ENCODE data around the gene TNFRSF6B.

The TNFRSF6B gene

GRCh38 chr20:63653974-63654668, 42.3 kb upstream of the TNFRSF6B start:
- TF ChIP-seq, protein P1, sequence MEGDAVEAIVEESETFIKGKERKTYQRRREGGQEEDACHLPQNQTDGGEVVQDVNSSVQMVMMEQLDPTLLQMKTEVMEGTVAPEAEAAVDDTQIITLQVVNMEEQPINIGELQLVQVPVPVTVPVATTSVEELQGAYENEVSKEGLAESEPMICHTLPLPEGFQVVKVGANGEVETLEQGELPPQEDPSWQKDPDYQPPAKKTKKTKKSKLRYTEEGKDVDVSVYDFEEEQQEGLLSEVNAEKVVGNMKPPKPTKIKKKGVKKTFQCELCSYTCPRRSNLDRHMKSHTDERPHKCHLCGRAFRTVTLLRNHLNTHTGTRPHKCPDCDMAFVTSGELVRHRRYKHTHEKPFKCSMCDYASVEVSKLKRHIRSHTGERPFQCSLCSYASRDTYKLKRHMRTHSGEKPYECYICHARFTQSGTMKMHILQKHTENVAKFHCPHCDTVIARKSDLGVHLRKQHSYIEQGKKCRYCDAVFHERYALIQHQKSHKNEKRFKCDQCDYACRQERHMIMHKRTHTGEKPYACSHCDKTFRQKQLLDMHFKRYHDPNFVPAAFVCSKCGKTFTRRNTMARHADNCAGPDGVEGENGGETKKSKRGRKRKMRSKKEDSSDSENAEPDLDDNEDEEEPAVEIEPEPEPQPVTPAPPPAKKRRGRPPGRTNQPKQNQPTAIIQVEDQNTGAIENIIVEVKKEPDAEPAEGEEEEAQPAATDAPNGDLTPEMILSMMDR (IDR thresholded peaks at IDR 0.05): no peak

DNA sequence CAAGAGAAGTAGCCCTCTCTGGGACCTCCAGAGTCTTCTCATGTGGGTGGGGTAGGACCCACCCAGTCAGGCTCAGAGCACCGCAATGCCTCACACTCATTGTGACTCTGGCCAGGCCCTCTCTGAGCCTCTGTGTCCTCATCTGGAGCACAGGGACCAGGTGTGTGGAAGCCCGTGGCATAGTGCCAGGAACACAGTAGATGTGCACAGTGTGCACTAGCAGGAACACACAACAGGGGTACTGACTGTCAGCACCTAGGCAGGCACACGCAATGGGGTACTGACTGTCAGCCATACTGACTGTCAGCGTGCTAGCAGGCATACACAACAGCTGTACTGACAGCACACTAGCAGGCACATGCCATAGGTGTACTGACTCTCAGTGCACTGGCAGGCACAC, 41.2 kb upstream of the TNFRSF6B start:
- TF ChIP-seq, protein P1 (IDR thresholded peaks at IDR 0.05): no peak

GRCh38 chr20:63656451-63656850, 40.0 kb upstream of the TNFRSF6B start:
- TF ChIP-seq, protein P1 (IDR thresholded peaks at IDR 0.05): no peak

DNA sequence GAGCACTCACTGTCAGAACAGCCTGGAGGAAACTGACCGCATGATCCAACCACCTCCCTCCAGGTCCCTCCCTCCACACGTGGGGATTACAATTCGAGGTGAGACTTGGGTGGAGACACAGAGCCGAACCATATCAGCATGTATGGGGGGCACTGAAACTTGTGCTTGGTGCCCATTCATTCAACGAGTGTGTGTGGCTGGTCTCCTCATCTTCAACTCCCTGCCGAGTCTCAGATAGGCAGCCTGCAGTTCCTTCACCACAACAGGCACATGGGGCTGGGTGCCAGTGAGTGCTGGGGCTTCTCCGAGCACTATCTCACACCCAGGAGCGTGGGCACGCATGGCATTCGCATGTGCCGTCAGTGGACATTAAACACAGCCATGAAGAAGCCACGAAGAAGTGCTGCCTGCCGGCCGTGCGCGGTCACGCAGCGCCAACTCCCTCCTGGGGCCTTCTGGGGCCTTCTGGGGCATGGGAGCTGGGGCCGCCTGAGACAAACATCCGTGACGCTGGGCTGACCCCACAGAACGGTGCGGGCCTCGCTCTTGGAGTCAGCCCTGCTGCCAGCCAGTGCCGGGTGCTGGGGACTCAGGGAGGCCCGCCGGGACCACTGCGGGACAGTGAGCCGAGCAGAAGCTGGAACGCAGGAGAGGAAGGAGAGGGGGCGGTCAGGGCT, 39.1 kb upstream of the TNFRSF6B start:
- TF ChIP-seq, protein P1 (IDR thresholded peaks at IDR 0.05): no peak

GRCh38 chr20:63657937-63658748, 38.3 kb upstream of the TNFRSF6B start, which contains the start of gene RTEL1:
TSS of gene RTEL1 (plus strand) at chr20:63658312. CDS start at chr20:63659403, 1,091 bp downstream.
- TF ChIP-seq, protein P1 (IDR thresholded peaks at IDR 0.05): no peak

DNA sequence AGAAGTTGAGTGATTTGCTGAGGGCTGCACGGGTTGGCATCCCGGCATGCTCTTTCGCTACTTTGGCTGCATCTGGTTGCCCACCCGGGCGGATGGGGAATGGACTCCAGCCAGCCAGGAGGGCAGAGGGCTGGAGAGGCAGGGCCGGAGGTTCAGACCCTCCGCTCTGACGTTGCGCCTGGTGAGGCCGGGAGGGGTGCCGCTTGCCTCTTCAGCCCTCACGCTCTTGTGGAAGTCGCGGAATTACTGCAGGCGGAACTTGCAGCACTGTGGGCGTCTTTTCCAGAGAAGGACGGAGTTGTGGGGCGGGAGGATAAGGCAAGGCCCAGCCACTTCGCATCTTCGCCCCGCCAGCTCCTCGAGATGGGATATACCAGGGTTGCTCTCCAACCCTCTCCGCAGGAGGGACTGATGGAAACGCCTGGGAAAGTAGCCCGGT, 37.7 kb upstream of the TNFRSF6B start:
- TF ChIP-seq, protein P1 (IDR thresholded peaks at IDR 0.05): no peak

GRCh38 chr20:63659370-63659769, 37.1 kb upstream of the TNFRSF6B start:
- TF ChIP-seq, protein P1 (IDR thresholded peaks at IDR 0.05): no peak

Measured in LNCAP (cell line).